GM23338 (cell line): ENCODE data around the gene RBM44. TPM values are rescaled to one million over a fixed set of nuclear protein-coding genes. Genes with fewer than 3 reads are reported as not detected.

ENCODE experiments used
- ATAC-seq: fragments of 200-7000 bp; cut with Tn5 transposase; 3 replicates; pipeline ENCODE4 v1.9.1; 2020
- DNase-seq: peaks from one replicate; pipeline ENCODE4 v3.0.0-alpha.2; 2015; ENCODE audit warnings: low spot score
- H2AFZ ChIP-seq: fragments of 200-600 bp; sonication (generic); 2 replicates; pipeline ENCODE4 v1.8.0; 2016; ENCODE audit warnings: antibody characterized with exemption, mild to moderate bottlenecking, moderate library complexity
- H3F3A ChIP-seq: fragments of 200-600 bp; sonication (generic); replicated peaks from 2 replicates; pipeline ENCODE4 v1.8.0; 2017; ENCODE audit warnings: antibody characterized with exemption, mixed run types, low read depth
- H3K27ac ChIP-seq: fragments of 200-600 bp; sonication (generic); 2 replicates; pipeline ENCODE4 v1.6.1; 2016; ENCODE audit warnings: low read depth
- H3K27me3 ChIP-seq: fragments of 200-600 bp; sonication (generic); 2 replicates; pipeline ENCODE4 v1.8.0; 2016; ENCODE audit warnings: mild to moderate bottlenecking, mixed run types, moderate library complexity; ENCODE audit not compliant: insufficient read depth
- H3K36me3 ChIP-seq: fragments of 200-600 bp; sonication (generic); 2 replicates; pipeline ENCODE4 v1.8.0; 2016; ENCODE audit warnings: mild to moderate bottlenecking; ENCODE audit not compliant: insufficient read depth
- H3K4me1 ChIP-seq: fragments of 200-600 bp; sonication (generic); 2 replicates; pipeline ENCODE4 v1.8.0; 2016; ENCODE audit warnings: mild to moderate bottlenecking, moderate library complexity; ENCODE audit not compliant: insufficient read depth
- H3K4me2 ChIP-seq: fragments of 200-600 bp; sonication (generic); 2 replicates; pipeline ENCODE4 v1.7.1; 2017; ENCODE audit warnings: mixed run types
- H3K4me3 ChIP-seq: fragments of 200-600 bp; sonication (generic); 2 replicates; pipeline ENCODE4 v1.6.1; 2016; ENCODE audit warnings: mixed run types
- H3K79me2 ChIP-seq: fragments of 200-600 bp; sonication (generic); replicated peaks from 2 replicates; pipeline ENCODE4 v1.8.0; 2017; ENCODE audit warnings: mild to moderate bottlenecking; ENCODE audit not compliant: insufficient read depth
- H3K9me2 ChIP-seq: fragments of 200-600 bp; sonication (generic); 2 replicates; pipeline ENCODE4 v1.8.0; 2017; ENCODE audit not compliant: insufficient read depth
- H4K20me1 ChIP-seq: fragments of 200-600 bp; sonication (generic); replicated peaks from 2 replicates; pipeline ENCODE4 v1.8.0; 2017; ENCODE audit warnings: mild to moderate bottlenecking; ENCODE audit not compliant: insufficient read depth
- H3K27ac Mint-ChIP-seq: 2 replicates; pipeline ENCODE4 v1.8.0; 2020; ENCODE audit warnings: inconsistent platforms, mild to moderate bottlenecking, moderate library complexity, mixed read lengths
- H3K27me3 Mint-ChIP-seq: 3 replicates; pipeline ENCODE4 v1.8.0; 2022; ENCODE audit warnings: low read depth, mild to moderate bottlenecking, moderate library complexity, mixed read lengths, inconsistent platforms; ENCODE audit not compliant: insufficient read depth, poor library complexity
- H3K36me3 Mint-ChIP-seq: 3 replicates; pipeline ENCODE4 v1.8.0; 2021; ENCODE audit warnings: low read depth, mild to moderate bottlenecking, inconsistent platforms, moderate library complexity, mixed read lengths
- H3K4me1 Mint-ChIP-seq: 3 replicates; pipeline ENCODE4 v1.8.0; 2020; ENCODE audit warnings: mild to moderate bottlenecking, inconsistent platforms, mixed read lengths
- H3K4me3 Mint-ChIP-seq: 3 replicates; pipeline ENCODE4 v1.8.0; 2021; ENCODE audit warnings: moderate library complexity, mild to moderate bottlenecking, inconsistent platforms, mixed read lengths
- H3K9me3 Mint-ChIP-seq: 3 replicates; pipeline ENCODE4 v1.8.0; 2020; ENCODE audit warnings: moderate library complexity, mild to moderate bottlenecking, inconsistent platforms, mixed read lengths
- CREB1 ChIP-seq: fragments of 250-450 bp; sonication (Bioruptor Pico); IDR thresholded peaks from 2 replicates; pipeline ENCODE4 v1.5.0; 2020; ENCODE audit warnings: low read depth, mild to moderate bottlenecking, moderate library complexity
- CTCF ChIP-seq, 2 experiments: fragments of 200-600 bp in 1 of 2; sonication (generic) in 1 of 2; conservative IDR thresholded peaks; 2 replicates each; pipeline versions ENCODE4 v1.5.1 to v1.6.1; 2016 to 2017; ENCODE audit warnings: antibody characterized with exemption in 2 of 2, low read depth in 2 of 2, mild to moderate bottlenecking in 2 of 2, moderate library complexity in 1 of 2
- ETS1 ChIP-seq: IDR thresholded peaks from 2 replicates; pipeline ENCODE4 v1.6.1; 2016; ENCODE audit warnings: antibody characterized with exemption
- EZH2 ChIP-seq: fragments of 200-600 bp; sonication (generic); IDR thresholded peaks from one replicate; pipeline ENCODE4 v1.8.0; 2017; ENCODE audit warnings: antibody characterized with exemption, mild to moderate bottlenecking, low read depth; ENCODE audit not compliant: unreplicated experiment
- EZH2phosphoT487 ChIP-seq: fragments of 200-600 bp; sonication (generic); IDR thresholded peaks from one replicate; pipeline ENCODE4 v1.8.1; 2018; ENCODE audit warnings: antibody characterized with exemption; ENCODE audit not compliant: unreplicated experiment
- NANOG ChIP-seq: IDR thresholded peaks from 2 replicates; pipeline ENCODE4 v1.6.1; 2016; ENCODE audit warnings: antibody characterized with exemption, borderline replicate concordance
- POLR2AphosphoS5 ChIP-seq: IDR thresholded peaks from 2 replicates; pipeline ENCODE4 v1.6.1; 2016; ENCODE audit warnings: antibody characterized with exemption, low read depth
- STAT1 ChIP-seq: IDR thresholded peaks from one replicate; pipeline ENCODE4 v1.6.1; 2016; ENCODE audit warnings: antibody characterized with exemption; ENCODE audit not compliant: unreplicated experiment
- polyA plus RNA-seq: library from polyadenylated mRNA; unstranded; fragments of >200 nt; fragmentation: Nextera tagmentation; extraction: Ambion mirVana; gene quantifications from 2 replicates; pipeline ENCODE4 v1.2.1, GENCODE V29; 2016
- total RNA-seq: library from RNA; depleted of rRNA; stranded (reverse); fragments of >200 nt; shearing (Covaris generic); gene quantifications from 2 replicates; pipeline ENCODE4 v1.2.3, GENCODE V29; 2014

RBM44 gene
- total and polyA plus RNA-seq, 2 experiments from 2014 or later: 0.29 to 0.87 TPM

DNA sequence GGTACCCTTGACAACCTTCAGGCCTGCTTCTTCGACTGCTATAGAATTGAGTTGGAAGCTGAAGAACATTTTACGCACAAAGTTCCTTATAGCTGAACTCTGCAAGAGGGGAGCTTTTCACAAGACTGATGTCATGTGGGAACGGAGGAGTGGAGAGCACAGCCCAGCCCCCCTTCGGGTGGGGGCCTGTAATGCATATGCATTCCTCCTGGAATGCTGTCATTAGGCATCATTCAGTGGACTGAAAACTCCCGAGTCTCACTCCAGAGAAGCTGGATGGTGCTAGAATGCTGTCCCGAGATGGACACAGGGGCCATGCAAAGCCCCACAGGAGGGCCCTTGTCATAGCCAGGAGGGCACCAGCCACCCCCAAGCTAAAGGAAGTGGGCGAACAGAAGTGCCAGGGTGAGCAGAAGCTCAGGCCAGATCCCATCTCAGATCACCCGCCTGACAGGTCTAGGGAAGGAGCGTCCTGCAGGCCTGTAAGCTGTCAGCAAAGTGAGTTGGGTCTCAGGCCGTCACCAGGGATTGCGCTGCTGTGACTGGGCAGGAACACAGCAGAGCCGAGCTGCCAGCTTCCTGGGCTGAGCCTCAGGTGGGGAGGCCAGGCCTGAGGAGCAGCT, 43.8 kb upstream of the RBM44 start:
- H3K9me2 ChIP-seq: no peaks in the 10 kb centered on the region
- no peaks in the 10 kb centered on the region for H3K27me3 ChIP-seq
- no peaks in the 10 kb centered on the region for H3K9me3 Mint-ChIP-seq
- H3K4me1 Mint-ChIP-seq: no peaks in the 10 kb centered on the region
- no peaks in the 10 kb centered on the region for H3K79me2 ChIP-seq
- ATAC-seq (no peak), DNase-seq (no peak)
- no peak overlapping the region for H3K4me3 Mint-ChIP-seq
- H3K36me3 Mint-ChIP-seq: peaks cover 55% of the 10 kb centered on the region
- TF ChIP-seq STAT1 (no peak), POLR2AphosphoS5 (no peak), NANOG (no peak), EZH2 (no peak), CTCF (conservative IDR thresholded peaks at IDR 0.05; ENCODE audit: low read depth in 2 of 2) (no peak), EZH2phosphoT487 (no peak), ETS1 (no peak), CREB1 (CRISPR knock-in tag) (no peak)
- peaks cover 2% of the 10 kb centered on the region for H3K27me3 Mint-ChIP-seq
- H2AFZ ChIP-seq: no peak overlapping the region
- H4K20me1 ChIP-seq: peaks cover 7% of the 10 kb centered on the region; the same call in 1 of the 2 replicates
- no peak overlapping the region for H3K4me3 ChIP-seq
- H3K27ac ChIP-seq: no peak overlapping the region
- peaks cover 35% of the 10 kb centered on the region for H3K36me3 ChIP-seq
- H3K4me1 ChIP-seq: no peaks in the 10 kb centered on the region
- H3F3A ChIP-seq: peaks cover 4% of the 10 kb centered on the region; the same call in 1 of the 2 replicates
- H3K27ac Mint-ChIP-seq: no peak overlapping the region
- H3K4me2 ChIP-seq: no peak overlapping the region

DNA sequence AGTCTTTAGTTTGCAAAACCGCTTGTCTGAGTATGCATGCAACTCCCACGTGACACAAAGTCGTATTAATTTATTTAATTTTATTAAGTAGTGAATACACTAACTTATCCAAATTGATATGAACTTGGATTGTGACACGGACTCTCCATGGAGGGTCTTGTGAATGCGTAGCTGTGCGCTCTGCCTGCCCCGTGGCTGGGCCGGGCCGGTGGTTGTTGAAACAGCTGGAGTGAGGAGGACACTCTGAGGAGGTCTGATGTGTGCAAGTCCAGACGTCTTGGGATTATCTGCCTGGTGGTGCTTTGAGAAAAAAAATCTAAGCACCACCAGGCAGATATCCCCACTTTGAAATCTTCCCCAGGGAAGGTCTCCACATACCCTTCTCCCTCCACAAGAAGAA, 41.0 kb upstream of the RBM44 start:
- no peaks in the 10 kb centered on the region for H3K9me3 Mint-ChIP-seq

More for the DNA sequence above, 41.0 kb upstream of the RBM44 start:
- no peak for DNase-seq
- no peak for ATAC-seq
- Histone ChIP-seq H3K36me3 (peaks cover 47% of the 10 kb centered on the region), H3K4me3 (no peak overlapping the region), H3K4me2 (no peak overlapping the region), H3K4me1 (no peaks in the 10 kb centered on the region), H3K9me2 (no peaks in the 10 kb centered on the region), H3F3A (peaks cover 4% of the 10 kb centered on the region; the same call in 1 of the 2 replicates), H4K20me1 (peaks cover 7% of the 10 kb centered on the region; the same call in 1 of the 2 replicates), H3K79me2 (no peaks in the 10 kb centered on the region), H2AFZ (no peak overlapping the region), H3K27me3 (no peaks in the 10 kb centered on the region), H3K27ac (0 out of 2 replicates have a peak overlapping the region, but pooled peaks have one; percentile 53)
- Mint-ChIP-seq H3K27me3 (peaks cover 2% of the 10 kb centered on the region), H3K4me3 (no peak overlapping the region), H3K27ac (no peak overlapping the region), H3K4me1 (no peaks in the 10 kb centered on the region), H3K36me3 (peaks cover 55% of the 10 kb centered on the region)
- TF ChIP-seq POLR2AphosphoS5: no peak
